GM12878 (cell line): ENCODE measurements around the gene FANCB. TPM values are rescaled to one million over a fixed set of nuclear protein-coding genes. Genes with fewer than 3 reads are reported as not detected.

ENCODE experiments used
- ATF2 ChIP-seq: IDR thresholded peaks from 2 replicates; pipeline ENCODE4 v1.6.1; 2012; ENCODE audit warnings: low read length, inconsistent platforms
- CREB1 ChIP-seq: IDR thresholded peaks from 2 replicates; pipeline ENCODE4 v1.6.1; 2012; ENCODE audit warnings: low read depth, mild to moderate bottlenecking, inconsistent platforms
- FOXK2 ChIP-seq: fragments of 450-650 bp; IDR thresholded peaks from 2 replicates; pipeline ENCODE4 v1.6.1; 2017; ENCODE audit warnings: mild to moderate bottlenecking, moderate library complexity
- FOXM1 ChIP-seq: IDR thresholded peaks from 2 replicates; pipeline ENCODE4 v1.6.1; 2012; ENCODE audit warnings: low read depth, mild to moderate bottlenecking, inconsistent platforms, low read length, moderate library complexity
- GABPA ChIP-seq: IDR thresholded peaks from 2 replicates; pipeline ENCODE4 v1.6.1; 2014; ENCODE audit warnings: antibody characterized with exemption, low read depth, mild to moderate bottlenecking, inconsistent platforms
- IRF4 ChIP-seq: IDR thresholded peaks from 2 replicates; pipeline ENCODE4 v1.6.1; 2011; ENCODE audit warnings: low read depth, low read length
- JUNB ChIP-seq: IDR thresholded peaks from 2 replicates; pipeline ENCODE4 v1.6.1; 2016; ENCODE audit warnings: antibody characterized with exemption, mild to moderate bottlenecking
- KAT2A ChIP-seq: conservative IDR thresholded peaks from 2 replicates; pipeline ENCODE4 v1.6.1; 2011; ENCODE audit warnings: low read depth, low read length; ENCODE audit not compliant: control insufficient read depth
- MTA3 ChIP-seq: IDR thresholded peaks from 2 replicates; pipeline ENCODE4 v1.6.1; 2012; ENCODE audit warnings: low read length, inconsistent platforms, borderline replicate concordance
- NFYA ChIP-seq: IDR thresholded peaks from 2 replicates; pipeline ENCODE4 v1.6.1; 2011; ENCODE audit warnings: low read depth, mild to moderate bottlenecking, low read length, improper control_type of control experiment, borderline replicate concordance
- NR2F1 ChIP-seq: fragments of 450-650 bp; conservative IDR thresholded peaks from 2 replicates; pipeline ENCODE4 v1.6.1; 2017; ENCODE audit warnings: mild to moderate bottlenecking
- REST ChIP-seq: IDR thresholded peaks from 2 replicates; pipeline ENCODE4 v1.6.1; 2012; ENCODE audit warnings: mild to moderate bottlenecking, low read depth, low read length
- RFX5 ChIP-seq: IDR thresholded peaks from 2 replicates; pipeline ENCODE4 v1.6.1; 2011; ENCODE audit warnings: low read depth, low read length, improper control_type of control experiment
- RUNX3 ChIP-seq: IDR thresholded peaks from 2 replicates; pipeline ENCODE4 v1.6.1; 2012; ENCODE audit warnings: low read length, inconsistent platforms
- SIX5 ChIP-seq: IDR thresholded peaks from 2 replicates; pipeline ENCODE4 v1.6.1; 2011; ENCODE audit warnings: mild to moderate bottlenecking, low read depth, low read length, moderate library complexity; ENCODE audit not compliant: severe bottlenecking
- SPI1 ChIP-seq: IDR thresholded peaks from 2 replicates; pipeline ENCODE4 v1.6.1; 2011; ENCODE audit warnings: low read depth, mild to moderate bottlenecking, low read length, moderate library complexity, borderline replicate concordance; ENCODE audit not compliant: insufficient read depth
- SRF ChIP-seq, 2 experiments: IDR thresholded peaks; 2 replicates each; pipeline ENCODE4 v1.6.1; 2011; ENCODE audit warnings: low read depth in 2 of 2, low read length in 2 of 2, mild to moderate bottlenecking in 1 of 2, moderate library complexity in 1 of 2
- STAT1 ChIP-seq: fragments of 450-650 bp; conservative IDR thresholded peaks from 2 replicates; pipeline ENCODE4 v1.6.1; 2014; ENCODE audit warnings: antibody characterized with exemption, mild to moderate bottlenecking
- USF1 ChIP-seq: IDR thresholded peaks from 2 replicates; pipeline ENCODE4 v1.6.1; 2011; ENCODE audit warnings: borderline replicate concordance, low read depth, mild to moderate bottlenecking, moderate library complexity, mixed read lengths, low read length; ENCODE audit not compliant: insufficient read depth; ENCODE audit errors: extremely low read length
- YBX1 ChIP-seq: fragments of 450-650 bp; IDR thresholded peaks from 2 replicates; pipeline ENCODE4 v1.6.1; 2016; ENCODE audit warnings: antibody characterized with exemption
- polyA plus RNA-seq, 11 experiments: library from polyadenylated mRNA; depleted of rRNA in 4 of 11; unstranded in 6 of 11; stranded (reverse) in 5 of 11; fragments of >200 nt; fragmentation: Nextera tagmentation in 4 of 11; fragmentation: Illumina TruSeq in 1 of 11; extraction: Ambion mirVana in 4 of 11; extraction: Trizol in 1 of 11; gene quantifications; 1 replicate in 1 of 11; 2 replicates in 10 of 11; pipeline versions ENCODE4 v1.2.1 to v1.2.3, GENCODE V29; 2011 to 2016; ENCODE audit warnings: inconsistent platforms in 2 of 11, missing spikeins in 2 of 11, low read depth in 1 of 11
- total RNA-seq, 4 experiments: library from RNA; depleted of rRNA in 3 of 4; stranded (reverse); fragments of >200 nt in 3 of 4; fragmentation: Illumina TruSeq in 1 of 4; extraction: Trizol in 1 of 4; gene quantifications; 2 replicates each; pipeline versions ENCODE4 v1.2.1 to v1.2.3, GENCODE V29; 2013 to 2021
- TF ChIP-seq, protein P1 (sequence below): fragments of 450-650 bp; formaldehyde crosslinking; IDR thresholded peaks from 2 replicates; pipeline ENCODE4 v1.4.0; 2022; ENCODE audit warnings: mild to moderate bottlenecking, moderate library complexity
- TF ChIP-seq, protein P2 (sequence below): IDR thresholded peaks from 2 replicates; pipeline ENCODE4 v1.6.1; 2012; ENCODE audit warnings: low read depth, low read length, improper control_type of control experiment

Gene FANCB
- total and polyA plus RNA-seq, 10 of the 15 experiments (the other 5 are each of a cell fraction or from before 2014, with no cell fraction given): 3.0 to 14.6 (median 8.4) TPM

DNA sequence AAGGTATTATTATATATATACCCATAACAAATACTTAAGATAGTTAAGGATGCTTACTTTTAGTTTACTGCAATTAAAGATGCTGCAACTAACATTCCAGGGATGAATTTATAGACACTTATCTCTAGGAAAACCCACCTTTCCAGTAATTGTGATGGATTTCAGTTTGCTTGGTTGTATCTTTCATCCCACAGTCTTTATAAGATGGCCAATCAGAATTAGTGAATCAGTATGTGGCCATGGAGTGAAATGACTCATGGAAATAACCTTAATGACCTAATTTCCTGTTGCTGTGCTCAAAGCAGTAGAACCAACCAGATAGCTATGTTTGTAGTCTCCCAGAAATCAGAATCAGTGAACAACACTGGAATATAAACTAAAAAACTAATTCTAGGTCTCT lies 26.7 kb upstream of the FANCB start (continued):
- TF ChIP-seq NFYA (no peak), SPI1 (no peak), FOXK2 (no peak), JUNB (peak; percentile 89), RFX5 (no peak), SIX5 (no peak), GABPA (0 out of 2 replicates have a peak, but pooled peaks have one; percentile 38), REST (no peak), STAT1 (no peak), YBX1 (no peak), FOXM1 (peak; percentile 34; the same call in 1 of the 2 replicates), USF1 (no peak), NR2F1 (0 out of 2 replicates have a peak, but pooled peaks have one; percentile 60), RUNX3 (peak; percentile 60; the same call in 1 of the 2 replicates), SRF (IDR thresholded peaks at IDR 0.05; ENCODE audit: low read depth in 2 of 2, low read length in 2 of 2) (no peak), ATF2 (peak; percentile 75), CREB1 (peak; percentile 27; the same call in 1 of the 2 replicates), IRF4 (peak; percentile 71; the same call in 1 of the 2 replicates), MTA3 (no peak), KAT2A (no peak)
- TF ChIP-seq, protein P1, sequence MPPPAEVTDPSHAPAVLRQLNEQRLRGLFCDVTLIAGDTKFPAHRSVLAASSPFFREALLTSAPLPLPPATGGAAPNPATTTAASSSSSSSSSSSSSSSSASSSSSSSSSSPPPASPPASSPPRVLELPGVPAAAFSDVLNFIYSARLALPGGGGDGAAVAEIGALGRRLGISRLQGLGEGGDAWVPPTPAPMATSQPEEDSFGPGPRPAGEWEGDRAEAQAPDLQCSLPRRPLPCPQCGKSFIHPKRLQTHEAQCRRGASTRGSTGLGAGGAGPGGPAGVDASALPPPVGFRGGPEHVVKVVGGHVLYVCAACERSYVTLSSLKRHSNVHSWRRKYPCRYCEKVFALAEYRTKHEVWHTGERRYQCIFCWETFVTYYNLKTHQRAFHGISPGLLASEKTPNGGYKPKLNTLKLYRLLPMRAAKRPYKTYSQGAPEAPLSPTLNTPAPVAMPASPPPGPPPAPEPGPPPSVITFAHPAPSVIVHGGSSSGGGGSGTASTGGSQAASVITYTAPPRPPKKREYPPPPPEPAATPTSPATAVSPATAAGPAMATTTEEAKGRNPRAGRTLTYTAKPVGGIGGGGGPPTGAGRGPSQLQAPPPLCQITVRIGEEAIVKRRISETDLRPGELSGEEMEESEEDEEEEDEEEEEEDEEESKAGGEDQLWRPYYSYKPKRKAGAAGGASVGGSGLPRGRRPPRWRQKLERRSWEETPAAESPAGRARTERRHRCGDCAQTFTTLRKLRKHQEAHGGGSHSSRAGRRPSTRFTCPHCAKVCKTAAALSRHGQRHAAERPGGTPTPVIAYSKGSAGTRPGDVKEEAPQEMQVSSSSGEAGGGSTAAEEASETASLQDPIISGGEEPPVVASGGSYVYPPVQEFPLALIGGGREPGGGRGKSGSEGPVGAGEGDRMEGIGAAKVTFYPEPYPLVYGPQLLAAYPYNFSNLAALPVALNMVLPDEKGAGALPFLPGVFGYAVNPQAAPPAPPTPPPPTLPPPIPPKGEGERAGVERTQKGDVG: no peak
- TF ChIP-seq, protein P2, sequence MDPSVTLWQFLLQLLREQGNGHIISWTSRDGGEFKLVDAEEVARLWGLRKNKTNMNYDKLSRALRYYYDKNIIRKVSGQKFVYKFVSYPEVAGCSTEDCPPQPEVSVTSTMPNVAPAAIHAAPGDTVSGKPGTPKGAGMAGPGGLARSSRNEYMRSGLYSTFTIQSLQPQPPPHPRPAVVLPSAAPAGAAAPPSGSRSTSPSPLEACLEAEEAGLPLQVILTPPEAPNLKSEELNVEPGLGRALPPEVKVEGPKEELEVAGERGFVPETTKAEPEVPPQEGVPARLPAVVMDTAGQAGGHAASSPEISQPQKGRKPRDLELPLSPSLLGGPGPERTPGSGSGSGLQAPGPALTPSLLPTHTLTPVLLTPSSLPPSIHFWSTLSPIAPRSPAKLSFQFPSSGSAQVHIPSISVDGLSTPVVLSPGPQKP: no peak
